Activated B cell treated with CpG ODN at 0.5 μM for 24 hours (primary cell): ENCODE measurements around the gene ZEB2. TPM values are rescaled to one million over a fixed set of nuclear protein-coding genes. Genes with fewer than 3 reads are reported as not detected.

Experiments used
- ATAC-seq: fragments of 200-7000 bp; cut with Tn5 transposase; one replicate; pipeline ENCODE4 v1.10.0; 2021; ENCODE audit warnings: low read depth, mild to moderate bottlenecking, moderate library complexity
- CTCF ChIA-PET: fragments of 350-600 bp; sonication (Branson Sonifier 250); formaldehyde crosslinking; loops from one replicate; lab custom pipeline; 2021; ENCODE audit warnings: antibody characterized with exemption; lab: Charles Lee
- POLR2A ChIA-PET: fragments of 350-600 bp; sonication (Branson Sonifier 250); formaldehyde crosslinking; loops from one replicate; lab custom pipeline; 2021; ENCODE audit warnings: antibody characterized with exemption; lab: Charles Lee
- DNase-seq: peaks from one replicate; pipeline ENCODE4 v3.0.0; 2022
- H3K27ac Mint-ChIP-seq: one replicate; pipeline ENCODE4 v1.8.0; 2020; ENCODE audit warnings: mixed read lengths
- H3K27me3 Mint-ChIP-seq: one replicate; pipeline ENCODE4 v1.8.0; 2021; ENCODE audit warnings: mixed read lengths
- H3K36me3 Mint-ChIP-seq: one replicate; pipeline ENCODE4 v1.8.0; 2021; ENCODE audit warnings: low read depth, mixed read lengths
- H3K4me1 Mint-ChIP-seq: one replicate; pipeline ENCODE4 v1.8.0; 2021; ENCODE audit warnings: mixed read lengths
- H3K4me3 Mint-ChIP-seq: one replicate; pipeline ENCODE4 v1.8.0; 2020; ENCODE audit warnings: mild to moderate bottlenecking, mixed read lengths
- H3K9me3 Mint-ChIP-seq: one replicate; pipeline ENCODE4 v1.8.0; 2020; ENCODE audit warnings: mixed read lengths
- intact Hi-C: fragments of 100-400 bp; cut with micrococcal nuclease; formaldehyde crosslinking; loops from one replicate; pipeline ENCODE4 v1.15.1; 2024
- total RNA-seq: library from RNA; stranded (reverse); gene quantifications from 2 replicates; pipeline ENCODE4 v1.2.3, GENCODE V29; 2022
- TF ChIP-seq, protein P1 (sequence below): fragments of 200-600 bp; IDR thresholded peaks from one replicate; pipeline ENCODE4 v1.8.0; 2022; ENCODE audit warnings: antibody characterized with exemption, mild to moderate bottlenecking

Gene ZEB2
- total RNA-seq, 1 donor from 2014 or later: 200 TPM

DNA sequence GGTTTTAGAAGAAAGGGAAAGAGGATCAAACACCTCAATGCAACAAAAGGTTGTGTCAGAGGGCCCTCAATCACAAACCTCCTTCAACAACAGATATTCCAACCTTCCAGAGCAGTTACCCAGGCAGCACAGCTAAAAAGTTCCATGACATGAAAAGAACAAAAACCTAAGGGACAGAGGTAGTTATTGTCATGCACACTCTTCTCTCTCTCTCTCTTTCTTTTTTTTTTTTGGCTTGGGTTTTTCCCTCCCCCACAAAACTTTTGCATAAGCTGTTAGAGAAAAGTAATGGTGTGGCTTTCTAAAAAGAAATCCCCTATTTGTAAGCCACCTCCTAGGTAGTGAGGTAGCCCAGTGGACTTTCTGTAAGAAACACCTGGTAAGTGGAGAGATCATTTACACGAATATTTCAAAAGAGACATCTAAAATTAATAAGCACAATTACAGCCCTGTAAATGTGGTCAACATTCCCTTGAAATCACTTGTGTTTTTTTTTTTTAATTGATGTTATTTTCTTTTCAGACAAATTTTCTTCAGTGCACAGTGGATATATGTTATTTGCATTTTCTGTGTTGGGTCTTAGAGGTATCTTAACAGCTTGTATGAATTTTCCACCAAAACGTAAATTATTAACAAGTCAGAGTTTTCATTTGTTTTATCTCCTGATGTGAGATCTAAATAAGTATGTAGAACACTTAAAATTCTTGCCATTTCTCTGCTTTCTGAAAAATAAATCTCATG lies 48.4 kb downstream of the ZEB2 start:
- intact Hi-C loops: loop anchor here (1.0 to 5.0 kb wide), 4 partner anchors 9 to 1281 kb away; no protein-coding TSS in a partner anchor
- H3K4me1 Mint-ChIP-seq: peaks cover 30% of the 10 kb centered on the region
- ATAC-seq (peak; percentile 89), DNase-seq (no peak)
- H3K27me3 Mint-ChIP-seq: no peaks in the 10 kb centered on the region
- H3K9me3 Mint-ChIP-seq: no peaks in the 10 kb centered on the region
- no peak overlapping the region for H3K27ac Mint-ChIP-seq
- ChIA-PET POLR2A (interaction anchor here (0.7 to 1.1 kb wide), 3 partner anchors 18 to 1281 kb away, joined by 3 read pairs; no protein-coding TSS in a partner anchor), CTCF (no interaction called here)
- TF ChIP-seq, protein P1, sequence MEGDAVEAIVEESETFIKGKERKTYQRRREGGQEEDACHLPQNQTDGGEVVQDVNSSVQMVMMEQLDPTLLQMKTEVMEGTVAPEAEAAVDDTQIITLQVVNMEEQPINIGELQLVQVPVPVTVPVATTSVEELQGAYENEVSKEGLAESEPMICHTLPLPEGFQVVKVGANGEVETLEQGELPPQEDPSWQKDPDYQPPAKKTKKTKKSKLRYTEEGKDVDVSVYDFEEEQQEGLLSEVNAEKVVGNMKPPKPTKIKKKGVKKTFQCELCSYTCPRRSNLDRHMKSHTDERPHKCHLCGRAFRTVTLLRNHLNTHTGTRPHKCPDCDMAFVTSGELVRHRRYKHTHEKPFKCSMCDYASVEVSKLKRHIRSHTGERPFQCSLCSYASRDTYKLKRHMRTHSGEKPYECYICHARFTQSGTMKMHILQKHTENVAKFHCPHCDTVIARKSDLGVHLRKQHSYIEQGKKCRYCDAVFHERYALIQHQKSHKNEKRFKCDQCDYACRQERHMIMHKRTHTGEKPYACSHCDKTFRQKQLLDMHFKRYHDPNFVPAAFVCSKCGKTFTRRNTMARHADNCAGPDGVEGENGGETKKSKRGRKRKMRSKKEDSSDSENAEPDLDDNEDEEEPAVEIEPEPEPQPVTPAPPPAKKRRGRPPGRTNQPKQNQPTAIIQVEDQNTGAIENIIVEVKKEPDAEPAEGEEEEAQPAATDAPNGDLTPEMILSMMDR: no peak
- peaks cover 34% of the 10 kb centered on the region for H3K36me3 Mint-ChIP-seq
- H3K4me3 Mint-ChIP-seq: peak overlapping the region; percentile 52

DNA sequence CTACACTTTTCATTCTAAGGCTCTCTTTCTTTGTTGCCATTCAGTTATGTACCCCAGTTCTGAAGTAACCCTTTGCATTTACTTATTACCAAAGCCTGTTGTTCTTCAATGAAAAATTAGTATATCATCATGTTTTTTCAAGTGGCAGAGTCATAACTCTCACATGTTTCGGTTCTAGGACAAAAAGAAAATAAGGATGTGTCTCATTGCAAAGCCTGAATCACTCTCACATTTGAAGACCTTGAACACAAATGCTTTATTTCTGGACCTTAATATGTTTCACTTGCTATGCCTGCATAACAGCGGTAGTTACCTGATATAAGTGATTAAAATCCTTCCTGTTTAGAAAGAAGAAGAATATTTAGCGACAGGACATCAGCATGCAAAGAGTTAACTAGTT lies 49.1 kb downstream of the ZEB2 start:
- Mint-ChIP-seq H3K36me3 (peaks cover 31% of the 10 kb centered on the region), H3K27ac (no peak overlapping the region), H3K4me3 (peak overlapping the region; percentile 52), H3K27me3 (no peaks in the 10 kb centered on the region), H3K9me3 (no peaks in the 10 kb centered on the region), H3K4me1 (peaks cover 26% of the 10 kb centered on the region)
- TF ChIP-seq, protein P1: no peak
- ChIA-PET POLR2A (interaction anchor here (1.1 to 1.7 kb wide), 3 partner anchors 16 to 1282 kb away, joined by 3 to 5 read pairs (median 3); no protein-coding TSS in a partner anchor), CTCF (no interaction called here)
- DNase-seq: no peak
- no peak for ATAC-seq
- intact Hi-C loops: loop anchor here (1.0 to 5.0 kb wide), 4 partner anchors 9 to 1281 kb away; no protein-coding TSS in a partner anchor

DNA sequence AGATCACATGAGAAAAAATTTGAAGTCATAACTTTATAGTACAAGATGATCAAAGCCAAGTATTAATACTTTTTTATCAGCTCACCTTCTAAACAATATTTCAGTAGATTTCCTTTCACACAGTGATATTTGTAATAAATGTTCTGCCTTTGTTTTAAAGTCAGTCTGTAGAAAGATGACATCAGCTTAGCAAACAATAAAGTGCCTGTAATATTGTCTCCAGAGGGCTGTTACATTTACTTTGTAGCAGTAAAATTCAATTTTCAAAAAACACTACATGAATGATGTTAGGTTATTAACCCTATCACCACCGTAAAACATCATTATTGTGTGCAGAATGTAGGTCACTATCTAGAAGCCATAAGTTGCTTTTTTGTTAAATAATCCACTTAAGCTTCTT lies 49.6 kb downstream of the ZEB2 start:
- Mint-ChIP-seq H3K9me3 (no peaks in the 10 kb centered on the region), H3K36me3 (peaks cover 33% of the 10 kb centered on the region), H3K27ac (no peak overlapping the region), H3K4me3 (no peak overlapping the region), H3K4me1 (peaks cover 24% of the 10 kb centered on the region), H3K27me3 (no peaks in the 10 kb centered on the region)
- ChIA-PET POLR2A (interaction anchor here (0.9 to 1.7 kb wide), 2 partner anchors 15 to 18 kb away, joined by 3 to 5 read pairs; no protein-coding TSS in a partner anchor), CTCF (no interaction called here)
- no peak for DNase-seq
- TF ChIP-seq, protein P1: no peak
- intact Hi-C loops: loop anchor here (5.0 kb wide), 1 partner anchor 1282 kb away; no protein-coding TSS in a partner anchor
- ATAC-seq: no peak

DNA sequence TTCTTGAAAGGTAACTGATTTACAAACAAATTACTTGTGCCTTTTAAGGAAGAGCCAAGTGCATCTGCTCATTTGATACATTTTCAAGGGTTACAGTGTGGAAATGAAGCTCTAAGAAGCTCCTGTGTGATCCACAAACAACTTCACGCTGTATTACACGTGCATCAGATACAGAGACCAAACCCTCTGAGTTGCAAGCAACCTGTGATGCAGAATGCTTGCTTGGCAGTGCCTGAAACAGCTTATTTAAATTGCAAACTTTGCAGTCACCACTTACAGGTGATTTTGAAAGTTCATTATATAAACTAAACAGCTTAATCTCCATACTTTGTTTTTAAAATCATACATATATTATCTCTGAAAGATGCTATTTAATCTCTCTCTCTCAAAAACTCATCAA lies 50.1 kb downstream of the ZEB2 start:
- peak overlapping the region; percentile 13 for H3K27ac Mint-ChIP-seq
- no peak overlapping the region for H3K4me3 Mint-ChIP-seq

More for the DNA sequence above, 50.1 kb downstream of the ZEB2 start:
- Mint-ChIP-seq H3K36me3 (peaks cover 39% of the 10 kb centered on the region), H3K27me3 (no peaks in the 10 kb centered on the region), H3K9me3 (no peaks in the 10 kb centered on the region), H3K4me1 (peaks cover 26% of the 10 kb centered on the region)
- ChIA-PET CTCF (no interaction called here), POLR2A (interaction anchor here (0.9 to 1.7 kb wide), 3 partner anchors 15 to 41 kb away, joined by 3 to 5 read pairs (median 4); no protein-coding TSS in a partner anchor)
- ATAC-seq (no peak), DNase-seq (no peak)
- TF ChIP-seq, protein P1: no peak
- intact Hi-C loops: loop anchor here (5.0 kb wide), 1 partner anchor 1283 kb away; no protein-coding TSS in a partner anchor
